WTC11 (cell line): ENCODE measurements around the gene STK32A. TPM values are rescaled to one million over a fixed set of nuclear protein-coding genes. Genes with fewer than 3 reads are reported as not detected.
"Not testable (repeated sequence)": the region's sequence is repeated elsewhere in the genome, so short reads cannot be mapped to it uniquely, and the experiment has no call there.

Source experiments
- ATAC-seq: fragments of 200-7000 bp; cut with Tn5 transposase; 2 replicates; pipeline ENCODE4 v1.10.0; 2021; ENCODE audit warnings: mild to moderate bottlenecking, moderate library complexity
- CTCF ChIA-PET: fragments of 300-600 bp; sonication (Branson Sonifier 250); formaldehyde crosslinking; loops from one replicate; lab custom pipeline; 2021; ENCODE audit warnings: antibody characterized with exemption; lab: Charles Lee
- POLR2A ChIA-PET: fragments of 350-600 bp; sonication (Branson Sonifier 250); formaldehyde crosslinking; loops from one replicate; lab custom pipeline; 2021; ENCODE audit warnings: antibody characterized with exemption; lab: Charles Lee
- DNase-seq: peaks from one replicate; pipeline ENCODE4 v3.0.0; 2021; ENCODE audit warnings: low spot score
- H3K27ac Mint-ChIP-seq: 2 replicates; pipeline ENCODE4 v1.8.0; 2021; ENCODE audit warnings: mixed read lengths
- H3K27me3 Mint-ChIP-seq: 2 replicates; pipeline ENCODE4 v1.8.0; 2021; ENCODE audit warnings: low read depth, mild to moderate bottlenecking, moderate library complexity, mixed read lengths
- H3K36me3 Mint-ChIP-seq: 2 replicates; pipeline ENCODE4 v1.8.0; 2021; ENCODE audit warnings: mixed read lengths
- H3K4me1 Mint-ChIP-seq: 2 replicates; pipeline ENCODE4 v1.8.0; 2022; ENCODE audit warnings: mixed read lengths
- H3K4me3 Mint-ChIP-seq: 2 replicates; pipeline ENCODE4 v1.8.0; 2021; ENCODE audit warnings: mild to moderate bottlenecking, moderate library complexity, mixed read lengths
- H3K9me3 Mint-ChIP-seq: 2 replicates; pipeline ENCODE4 v1.8.0; 2021; ENCODE audit warnings: mixed read lengths
- ARID4B ChIP-seq: sonication (generic); formaldehyde crosslinking; IDR thresholded peaks from 2 replicates; pipeline ENCODE4 v1.8.0; 2023; ENCODE audit warnings: missing genetic modification reagents, mild to moderate bottlenecking, borderline replicate concordance
- CBFB ChIP-seq: sonication (generic); formaldehyde crosslinking; IDR thresholded peaks from 2 replicates; pipeline ENCODE4 v1.8.1; 2022; ENCODE audit warnings: mild to moderate bottlenecking, low read depth, missing genetic modification reagents
- E2F1 ChIP-seq: sonication (generic); formaldehyde crosslinking; IDR thresholded peaks from 2 replicates; pipeline ENCODE4 v1.8.0; 2022; ENCODE audit warnings: mild to moderate bottlenecking, missing genetic modification reagents
- EMX1 ChIP-seq: fragments of 250-450 bp; sonication (Bioruptor Pico); IDR thresholded peaks from 2 replicates; pipeline ENCODE4 v1.8.0; 2021; ENCODE audit warnings: mild to moderate bottlenecking
- GABPB1 ChIP-seq: sonication (generic); formaldehyde crosslinking; IDR thresholded peaks from 2 replicates; pipeline ENCODE4 v1.8.1; 2023; ENCODE audit warnings: mild to moderate bottlenecking, missing genetic modification reagents
- HMGA2 ChIP-seq: fragments of 250-450 bp; sonication (Bioruptor Pico); IDR thresholded peaks from 2 replicates; pipeline ENCODE4 v1.4.0; 2021; ENCODE audit warnings: mild to moderate bottlenecking, moderate library complexity
- HMGXB4 ChIP-seq: sonication (generic); formaldehyde crosslinking; IDR thresholded peaks from 2 replicates; pipeline ENCODE4 v1.8.1; 2023; ENCODE audit warnings: mild to moderate bottlenecking, moderate library complexity, missing genetic modification reagents
- KAT7 ChIP-seq: sonication (generic); formaldehyde crosslinking; IDR thresholded peaks from 2 replicates; pipeline ENCODE4 v1.8.1; 2023; ENCODE audit warnings: missing genetic modification reagents, mild to moderate bottlenecking, borderline replicate concordance
- MAX ChIP-seq: sonication (generic); formaldehyde crosslinking; IDR thresholded peaks from 2 replicates; pipeline ENCODE4 v1.8.0; 2022; ENCODE audit warnings: mild to moderate bottlenecking, missing genetic modification reagents
- MLX ChIP-seq: sonication (generic); formaldehyde crosslinking; IDR thresholded peaks from 2 replicates; pipeline ENCODE4 v1.8.1; 2023; ENCODE audit warnings: mild to moderate bottlenecking, missing genetic modification reagents, moderate library complexity
- NR2C2 ChIP-seq: sonication (generic); formaldehyde crosslinking; IDR thresholded peaks from 2 replicates; pipeline ENCODE4 v1.8.0; 2022; ENCODE audit warnings: mild to moderate bottlenecking, missing genetic modification reagents
- OVOL2 ChIP-seq: fragments of 250-450 bp; sonication (Bioruptor Pico); IDR thresholded peaks from 2 replicates; pipeline ENCODE4 v1.9.0; 2021; ENCODE audit warnings: mild to moderate bottlenecking, borderline replicate concordance
- TEAD1 ChIP-seq: sonication (generic); formaldehyde crosslinking; IDR thresholded peaks from 2 replicates; pipeline ENCODE4 v1.8.0; 2022; ENCODE audit warnings: mild to moderate bottlenecking, missing genetic modification reagents
- ZNF138 ChIP-seq: sonication (generic); formaldehyde crosslinking; conservative IDR thresholded peaks from 2 replicates; pipeline ENCODE4 v1.8.1; 2022; ENCODE audit warnings: mild to moderate bottlenecking, moderate library complexity, missing genetic modification reagents
- ZNF263 ChIP-seq: sonication (generic); formaldehyde crosslinking; IDR thresholded peaks from 2 replicates; pipeline ENCODE4 v1.8.1; 2022; ENCODE audit warnings: low read depth, mild to moderate bottlenecking, moderate library complexity, missing genetic modification reagents
- ZNF317 ChIP-seq: sonication (generic); formaldehyde crosslinking; IDR thresholded peaks from 2 replicates; pipeline ENCODE4 v1.8.1; 2023; ENCODE audit warnings: low read depth, mild to moderate bottlenecking, moderate library complexity, missing genetic modification reagents, borderline replicate concordance
- ZNF396 ChIP-seq: fragments of 250-450 bp; sonication (Bioruptor Pico); IDR thresholded peaks from 2 replicates; pipeline ENCODE4 v1.8.0; 2021; ENCODE audit warnings: mild to moderate bottlenecking, moderate library complexity, borderline replicate concordance
- ZNF416 ChIP-seq: fragments of 250-450 bp; sonication (Bioruptor Pico); IDR thresholded peaks from 2 replicates; pipeline ENCODE4 v1.9.0; 2021; ENCODE audit warnings: mild to moderate bottlenecking, inconsistent platforms
- ZNF423 ChIP-seq: fragments of 250-450 bp; sonication (Bioruptor Pico); IDR thresholded peaks from 2 replicates; pipeline ENCODE4 v2.1.2; 2022; ENCODE audit warnings: mild to moderate bottlenecking, moderate library complexity
- ZNF425 ChIP-seq: fragments of 250-450 bp; sonication (Bioruptor Pico); conservative IDR thresholded peaks from 2 replicates; pipeline ENCODE4 v1.9.0; 2021; ENCODE audit warnings: mild to moderate bottlenecking
- total RNA-seq: library from RNA; stranded (reverse); gene quantifications from 3 replicates; pipeline ENCODE4 v1.2.3, GENCODE V29; 2021

The STK32A gene
- total RNA-seq, 1 experiment from 2014 or later, result 1.7 TPM

- no peak for TF ChIP-seq HMGXB4
- no peak for TF ChIP-seq OVOL2 (CRISPR knock-in tag)
- no peak for TF ChIP-seq ZNF263 (CRISPR knock-in tag)
- no peak for TF ChIP-seq E2F1 (CRISPR knock-in tag)
- no peak for TF ChIP-seq NR2C2 (CRISPR knock-in tag)
- TF ChIP-seq GABPB1 (CRISPR knock-in tag), result no peak
- TF ChIP-seq CBFB (CRISPR knock-in tag), result no peak
- no peak for TF ChIP-seq HMGA2 (CRISPR knock-in tag)
Measured at GRCh38 chr5:147234239-147234824, 494 bp upstream of the STK32A start (continued).

GRCh38 chr5:147240266-147240985 lies 5.6 kb downstream of the STK32A start:
- H3K27ac Mint-ChIP-seq, result 0 out of 2 replicates have a peak overlapping the region, but pooled peaks have one; percentile 27
- CTCF ChIA-PET, result interaction anchor here (0.8 to 1.3 kb wide), 3 partner anchors 41 to 130 kb away, joined by 3 to 5 read pairs (median 3); no protein-coding TSS in a partner anchor
- H3K9me3 Mint-ChIP-seq, result no peaks in the 10 kb centered on the region
- H3K4me3 Mint-ChIP-seq, result no peak overlapping the region
- H3K36me3 Mint-ChIP-seq, result no peaks in the 10 kb centered on the region
- TF ChIP-seq OVOL2 (CRISPR knock-in tag), result no peak
- TF ChIP-seq HMGA2 (CRISPR knock-in tag), result no peak
- TF ChIP-seq ZNF396 (CRISPR knock-in tag), result no peak
- no peak for TF ChIP-seq ZNF317 (CRISPR knock-in tag)
- TF ChIP-seq EMX1 (CRISPR knock-in tag), result no peak
- no peak for TF ChIP-seq TEAD1 (CRISPR knock-in tag)
- TF ChIP-seq KAT7, result no peak
- no peak for TF ChIP-seq ARID4B (CRISPR knock-in tag)
- TF ChIP-seq ZNF416, result no peak
- TF ChIP-seq ZNF425 (CRISPR knock-in tag), result no peak
- TF ChIP-seq MAX (CRISPR knock-in tag), result no peak
- TF ChIP-seq ZNF423 (CRISPR knock-in tag), result no peak
- no peak for TF ChIP-seq ZNF138 (CRISPR knock-in tag)
- TF ChIP-seq MLX (CRISPR knock-in tag), result no peak
- TF ChIP-seq, all 79 proteins: peak for 0
- H3K4me1 Mint-ChIP-seq, result peaks cover 11% of the 10 kb centered on the region
- peaks cover 3% of the 10 kb centered on the region for H3K27me3 Mint-ChIP-seq
- DNase-seq (no peak), ATAC-seq (peak; percentile 68)
- POLR2A ChIA-PET, result interaction anchor here (0.5 kb wide), 1 partner anchor 200 kb away, joined by 3 read pairs; no protein-coding TSS in a partner anchor

GRCh38 chr5:147243238-147243637 lies 8.4 kb downstream of the STK32A start:
- H3K9me3 Mint-ChIP-seq, POLR2A ChIA-PET, DNase-seq, H3K27me3 Mint-ChIP-seq, CTCF ChIA-PET, ATAC-seq, H3K27ac Mint-ChIP-seq, H3K36me3 Mint-ChIP-seq, H3K4me3 Mint-ChIP-seq: not testable (repeated sequence)
- peaks cover 11% of the 10 kb centered on the region for H3K4me1 Mint-ChIP-seq
